WERI-Rb-1 (cell line): Measurements from ENCODE around the gene BLOC1S4.

Experiments
- DNase-seq: peaks from one replicate; pipeline ENCODE4 v3.0.0-alpha.2; 2020
- H3K27ac ChIP-seq: fragments of 250-450 bp; sonication (Bioruptor Pico); 2 replicates; pipeline ENCODE4 v1.5.1; 2020; ENCODE audit warnings: mild to moderate bottlenecking, moderate library complexity
- H3K27me3 ChIP-seq: fragments of 250-450 bp; sonication (Bioruptor Pico); 2 replicates; pipeline ENCODE4 v1.5.1; 2021; ENCODE audit warnings: mild to moderate bottlenecking, low read depth, moderate library complexity; ENCODE audit not compliant: insufficient read depth, severe bottlenecking
- H3K36me3 ChIP-seq: fragments of 250-450 bp; sonication (Bioruptor Pico); 2 replicates; pipeline ENCODE4 v1.5.1; 2020; ENCODE audit warnings: mild to moderate bottlenecking, moderate library complexity
- H3K4me3 ChIP-seq: 2 replicates; pipeline ENCODE4 v1.5.1; 2011; ENCODE audit warnings: low read depth, mild to moderate bottlenecking, control low read depth, low read length
- H3K9me3 ChIP-seq: fragments of 250-450 bp; sonication (Bioruptor Pico); 2 replicates; pipeline ENCODE4 v1.5.1; 2021; ENCODE audit warnings: mild to moderate bottlenecking, moderate library complexity; ENCODE audit not compliant: severe bottlenecking
- CTCF ChIP-seq: IDR thresholded peaks from 2 replicates; pipeline ENCODE4 v1.5.1; 2011; ENCODE audit warnings: low read depth, mild to moderate bottlenecking, control low read depth, inconsistent platforms, low read length

The BLOC1S4 gene

GRCh38 chr4:6689506-6689960, 26.4 kb upstream of the BLOC1S4 start:
- Histone ChIP-seq H3K27me3 (no peaks in the 10 kb centered on the region), H3K36me3 (no peaks in the 10 kb centered on the region), H3K9me3 (no peaks in the 10 kb centered on the region), H3K4me3 (no peak overlapping the region), H3K27ac (no peak overlapping the region)
- no peak for DNase-seq
- TF ChIP-seq CTCF = no peak

- Histone ChIP-seq H3K27me3 (no peaks in the 10 kb centered on the region), H3K36me3 (no peaks in the 10 kb centered on the region), H3K4me3 (no peak overlapping the region), H3K9me3 (no peaks in the 10 kb centered on the region), H3K27ac (no peak overlapping the region)
- TF ChIP-seq CTCF = no peak
- no peak for DNase-seq
These were observed 23.6 kb upstream of the BLOC1S4 start for GRCh38 chr4:6692379-6692778.

- Histone ChIP-seq H3K4me3 (no peak overlapping the region), H3K27ac (no peak overlapping the region), H3K9me3 (no peaks in the 10 kb centered on the region), H3K27me3 (no peaks in the 10 kb centered on the region), H3K36me3 (no peaks in the 10 kb centered on the region)
- DNase-seq = no peak
- no peak for TF ChIP-seq CTCF
These were observed 23.2 kb upstream of the BLOC1S4 start for GRCh38 chr4:6692806-6693205.

- Histone ChIP-seq H3K27ac (no peak within 1 kb of the TSS), H3K9me3 (no peaks in the 10 kb centered on the region), H3K36me3 (no peaks in the 10 kb centered on the region), H3K4me3 (no peak within 1 kb of the TSS), H3K27me3 (no peaks in the 10 kb centered on the region)
- no peak for DNase-seq
- TF ChIP-seq CTCF = no peak
These were observed 22.5 kb upstream of the BLOC1S4 start, which contains the start of gene S100P for GRCh38 chr4:6693231-6694176. TSS of gene S100P (plus strand) at chr4:6693878. CDS start at chr4:6693933, 55 bp downstream.

GRCh38 chr4:6694177-6694901, 21.6 kb upstream of the BLOC1S4 start:
- Histone ChIP-seq H3K36me3 (no peaks in the 10 kb centered on the region), H3K27me3 (no peaks in the 10 kb centered on the region), H3K27ac (no peak overlapping the region), H3K9me3 (no peaks in the 10 kb centered on the region), H3K4me3 (no peak overlapping the region)
- no peak for DNase-seq
- no peak for TF ChIP-seq CTCF
